Regular cardiac myocyte (primary cell): ENCODE results near the gene ZNF281. TPM values are rescaled to one million over a fixed set of nuclear protein-coding genes. Genes with fewer than 3 reads are reported as not detected.

Experiments used
- total RNA-seq: library from RNA; depleted of rRNA; stranded (reverse); fragments of >200 nt; gene quantifications from 2 replicates; pipeline ENCODE4 v1.2.3, GENCODE V29; 2014

The ZNF281 gene
- 23.0 and 27.9 TPM in 2 replicates for total RNA-seq

GRCh38 chr1:200409761-200410565 lies at the start of gene ZNF281:
ZNF281 (minus strand) TSS chr1:200410036; CDS start chr1:200409705, 331 bp downstream.

Other genes with a start within 250 kb of the ZNF281 start
- gene KIF14, start 210.7 kb upstream of the ZNF281 start, total RNA-seq = 2.0 and 17.1 TPM in 2 replicates